Measurements from ENCODE around the gene SYP.

Gene SYP

DNA sequence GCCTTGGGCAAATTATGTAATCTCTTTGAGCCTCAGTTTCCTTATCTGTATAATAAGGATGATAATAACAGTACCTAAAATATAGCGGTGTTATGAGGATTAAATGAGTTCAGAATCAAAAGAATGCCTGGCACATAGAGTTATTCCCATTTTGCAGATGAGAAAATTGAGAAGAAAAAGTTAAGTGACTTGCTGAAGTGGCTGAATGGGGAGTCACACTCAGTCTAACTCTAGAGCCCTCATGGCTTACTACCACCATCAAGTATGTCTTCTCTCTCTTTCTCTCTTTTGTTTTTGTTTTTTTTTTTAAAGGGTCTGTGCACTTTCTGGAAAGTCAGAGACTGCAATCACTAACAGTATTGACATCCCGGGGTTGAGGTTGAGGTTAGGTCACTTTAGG lies 32.5 kb upstream of the SYP start:
- H3K9me3 ChIP-seq, result no peaks in the 10 kb centered on the region
- in situ Hi-C loops (cut with MboI; ENCODE audit: low sequenced_read_pairs), result no loop called here
- H3K4me3 ChIP-seq, result no peak overlapping the region
- H3K36me3 ChIP-seq (replicated peaks), result no peaks in the 10 kb centered on the region
- H3K27me3 ChIP-seq (ENCODE audit: low read depth), result no peaks in the 10 kb centered on the region
- no peak for DNase-seq (ENCODE audit: low spot score in 2 of 2)
- no peaks in the 10 kb centered on the region for H3K4me1 ChIP-seq

DNA sequence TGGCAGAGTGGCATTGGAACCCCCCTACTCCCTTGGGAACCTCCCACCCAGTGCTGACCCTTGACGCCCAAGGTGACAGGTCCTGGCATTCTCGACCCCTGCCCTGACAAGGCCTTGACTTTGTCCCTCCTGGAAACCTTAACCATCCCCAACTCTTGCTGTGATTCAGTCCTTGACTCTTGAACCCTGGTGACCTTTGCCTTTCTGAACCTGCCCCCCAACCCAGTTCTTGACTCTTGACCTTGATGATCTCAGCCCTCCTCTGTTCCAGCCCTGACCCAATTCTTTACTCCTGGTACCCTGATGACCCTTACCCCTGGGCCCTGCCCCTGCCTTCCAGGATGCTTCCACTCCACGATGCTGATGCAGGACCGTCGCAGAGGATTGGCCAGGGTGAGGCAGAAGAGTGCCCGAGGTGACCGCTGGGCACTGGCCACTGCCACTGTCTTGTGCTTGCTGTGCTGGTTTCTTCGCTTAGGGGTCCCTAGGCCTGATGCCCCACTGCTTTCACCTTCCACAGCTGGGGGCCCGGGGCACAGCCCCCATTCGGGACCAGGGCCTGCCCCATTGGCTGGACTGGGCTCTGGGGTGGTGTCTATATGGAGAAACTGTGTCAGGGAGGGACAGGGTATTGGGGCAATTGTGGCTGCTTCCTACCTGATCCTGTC lies 31.5 kb upstream of the SYP start:
- H3K27me3 ChIP-seq (ENCODE audit: low read depth), result no peaks in the 10 kb centered on the region
- no peaks in the 10 kb centered on the region for H3K36me3 ChIP-seq (replicated peaks)
- H3K4me3 ChIP-seq, result no peak overlapping the region
- no peaks in the 10 kb centered on the region for H3K4me1 ChIP-seq
- H3K9me3 ChIP-seq, result no peaks in the 10 kb centered on the region
- in situ Hi-C loops (cut with MboI; ENCODE audit: low sequenced_read_pairs), result no loop called here
- no peak for DNase-seq (ENCODE audit: low spot score in 2 of 2)

DNA sequence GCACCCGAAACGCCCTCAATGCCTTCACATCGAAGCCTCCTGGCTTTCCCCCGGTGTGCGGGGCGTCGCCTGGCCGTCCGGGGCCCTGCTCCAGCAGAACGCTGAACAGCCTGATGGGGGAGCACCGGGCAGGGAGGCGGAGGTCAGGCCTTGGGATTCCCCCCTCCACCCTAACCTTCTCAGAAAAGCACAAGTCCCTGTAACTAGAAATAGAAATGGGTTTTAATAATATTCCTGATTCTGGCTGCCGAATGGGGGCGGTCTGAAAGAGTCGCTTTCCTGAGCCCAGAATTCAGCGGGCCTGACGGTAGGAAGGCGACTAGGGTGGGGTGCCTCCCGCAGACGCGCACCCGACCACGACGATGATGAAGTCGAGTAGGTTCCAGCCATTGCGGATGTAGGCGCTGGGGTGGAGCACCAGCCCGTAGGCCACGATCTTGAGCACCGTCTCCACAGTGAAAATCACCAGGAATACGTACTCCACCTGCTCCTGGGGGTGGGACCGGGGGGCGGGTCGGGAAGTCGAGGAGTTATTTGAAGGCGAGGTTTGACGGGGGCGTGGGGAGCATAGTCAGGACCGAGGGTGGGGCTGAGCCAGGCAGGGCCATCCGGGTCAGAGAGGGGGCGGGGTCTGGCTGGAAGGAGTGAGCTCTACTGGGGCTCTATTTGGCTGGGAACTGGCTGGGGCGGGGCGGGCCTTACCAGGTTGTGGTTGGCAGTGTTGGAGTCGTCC lies 30.7 kb upstream of the SYP start:
- in situ Hi-C loops (cut with MboI; ENCODE audit: low sequenced_read_pairs), result no loop called here
- Histone ChIP-seq H3K27me3 (ENCODE audit: low read depth) (no peaks in the 10 kb centered on the region), H3K36me3 (replicated peaks) (no peaks in the 10 kb centered on the region), H3K9me3 (no peaks in the 10 kb centered on the region), H3K4me1 (no peaks in the 10 kb centered on the region), H3K4me3 (no peak overlapping the region)
- DNase-seq (ENCODE audit: low spot score in 2 of 2), result peak in 1 of 2 experiments; percentile 30

DNA sequence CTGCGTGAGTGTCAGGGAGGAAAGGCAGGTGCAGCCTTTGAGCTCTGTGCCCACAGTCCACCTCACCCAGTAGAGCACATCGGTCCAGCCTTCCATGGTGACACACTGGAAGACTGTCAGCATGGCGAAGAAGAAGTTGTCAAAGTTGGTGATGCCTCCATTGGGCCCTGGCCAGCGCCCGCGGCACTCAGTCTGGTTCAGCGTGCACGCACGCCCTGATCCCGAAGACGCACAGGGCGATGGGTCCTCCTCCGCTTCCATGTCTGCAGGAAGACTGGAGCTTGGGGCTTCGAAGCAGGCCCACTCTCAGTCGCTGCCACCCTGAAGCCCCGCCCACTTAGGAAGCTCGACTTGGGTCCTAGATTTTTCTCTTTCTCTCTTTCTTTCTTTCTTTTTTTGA lies 28.2 kb upstream of the SYP start:
- in situ Hi-C loops (cut with MboI; ENCODE audit: low sequenced_read_pairs), result no loop called here
- no peaks in the 10 kb centered on the region for H3K27me3 ChIP-seq (ENCODE audit: low read depth)

DNA sequence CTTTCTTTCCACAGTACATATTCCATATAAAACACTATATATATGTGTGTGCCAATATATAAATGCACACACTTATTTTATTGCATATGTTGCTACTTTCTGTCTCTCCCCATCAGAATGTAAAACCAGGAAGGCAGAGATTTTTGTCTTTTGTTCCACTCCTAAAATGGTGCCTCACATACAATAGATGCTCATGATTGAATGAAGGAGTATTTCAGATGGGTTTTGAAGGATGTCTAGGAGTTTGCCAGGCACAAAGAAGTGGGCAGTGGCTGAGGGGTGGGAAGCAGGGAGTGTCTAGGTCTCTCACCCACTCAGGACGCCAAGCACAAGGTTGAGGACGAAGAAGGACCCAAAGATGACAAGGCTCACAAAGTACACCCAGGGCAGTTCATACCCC lies 27.7 kb upstream of the SYP start:
- H3K36me3 ChIP-seq (replicated peaks), result no peaks in the 10 kb centered on the region
- H3K9me3 ChIP-seq, result no peaks in the 10 kb centered on the region
- in situ Hi-C loops (cut with MboI; ENCODE audit: low sequenced_read_pairs), result no loop called here
- no peak overlapping the region for H3K4me3 ChIP-seq
- no peaks in the 10 kb centered on the region for H3K4me1 ChIP-seq
- no peak for DNase-seq (ENCODE audit: low spot score in 2 of 2)
- no peaks in the 10 kb centered on the region for H3K27me3 ChIP-seq (ENCODE audit: low read depth)

More for the DNA sequence above, 28.2 kb upstream of the SYP start:
- DNase-seq (ENCODE audit: low spot score in 2 of 2), result no peak
- H3K4me1 ChIP-seq, result no peaks in the 10 kb centered on the region
- H3K4me3 ChIP-seq, result no peak overlapping the region
- no peaks in the 10 kb centered on the region for H3K9me3 ChIP-seq
- no peaks in the 10 kb centered on the region for H3K36me3 ChIP-seq (replicated peaks)

DNA sequence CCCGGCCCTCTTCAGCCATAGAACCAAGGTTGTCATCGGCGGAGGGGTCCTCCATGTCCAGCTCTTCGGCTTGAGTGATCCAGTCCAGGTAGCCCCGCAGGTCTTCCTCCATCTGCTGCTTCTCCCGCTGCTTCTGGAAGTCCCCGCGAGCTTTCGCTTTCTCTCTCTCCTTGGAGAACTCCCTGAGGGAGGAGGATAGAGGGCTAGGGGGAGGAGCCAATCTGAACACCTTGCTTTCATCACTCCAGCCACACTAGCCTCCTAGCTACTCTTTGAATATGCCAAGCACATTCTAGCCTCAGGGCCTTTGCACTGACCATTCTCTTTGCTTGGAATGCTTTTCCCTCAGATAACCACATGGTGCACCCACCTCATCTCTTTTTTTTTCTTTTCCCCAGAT lies 27.0 kb upstream of the SYP start:
- Histone ChIP-seq H3K9me3 (no peaks in the 10 kb centered on the region), H3K4me3 (no peak overlapping the region), H3K27me3 (ENCODE audit: low read depth) (no peaks in the 10 kb centered on the region), H3K36me3 (replicated peaks) (no peaks in the 10 kb centered on the region), H3K4me1 (no peaks in the 10 kb centered on the region)
- in situ Hi-C loops (cut with MboI; ENCODE audit: low sequenced_read_pairs), result no loop called here
- DNase-seq (ENCODE audit: low spot score in 2 of 2), result no peak

DNA sequence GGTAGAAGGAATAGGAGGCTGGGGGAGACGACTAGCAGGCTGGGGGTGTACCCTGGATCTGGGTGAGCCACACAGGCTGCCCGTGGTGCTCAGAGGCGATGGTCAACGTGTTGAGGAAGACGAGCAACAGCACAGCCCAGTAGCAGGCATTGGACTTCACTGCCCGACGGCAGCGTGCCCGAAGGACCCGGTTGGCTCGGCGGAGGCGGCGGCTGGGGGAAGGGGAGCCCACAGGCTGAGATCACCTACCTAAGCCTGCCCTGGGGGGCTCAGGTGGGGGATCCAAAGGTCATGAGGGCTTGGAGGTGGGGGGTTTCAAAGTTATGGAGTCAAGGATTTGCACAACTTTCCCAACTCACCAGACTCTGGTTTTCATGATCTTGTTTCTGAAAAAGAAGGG lies 25.9 kb upstream of the SYP start:
- Histone ChIP-seq H3K36me3 (replicated peaks) (no peaks in the 10 kb centered on the region), H3K27me3 (ENCODE audit: low read depth) (no peaks in the 10 kb centered on the region), H3K9me3 (no peaks in the 10 kb centered on the region), H3K4me1 (no peaks in the 10 kb centered on the region), H3K4me3 (no peak overlapping the region)
- DNase-seq (ENCODE audit: low spot score in 2 of 2), result no peak
- in situ Hi-C loops (cut with MboI; ENCODE audit: low sequenced_read_pairs), result no loop called here

DNA sequence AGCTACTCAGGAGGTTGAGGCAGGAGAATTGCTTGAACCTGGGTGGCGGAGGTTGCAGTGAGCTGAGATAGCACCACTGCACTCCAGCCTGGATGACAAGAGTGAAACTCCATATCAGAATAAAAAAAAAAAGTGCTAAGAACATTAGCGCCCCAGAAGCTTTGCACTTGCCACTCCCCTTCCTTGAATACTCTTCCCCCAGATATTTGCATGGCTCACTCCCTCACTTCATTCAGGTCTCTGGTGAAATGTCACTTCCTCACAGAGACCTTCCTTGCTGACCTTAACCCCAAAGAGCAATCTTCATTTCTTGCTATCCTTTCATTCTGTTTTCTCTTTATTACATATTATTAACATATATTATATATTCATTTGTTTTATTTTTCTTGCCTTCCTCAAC lies 21.9 kb upstream of the SYP start:
- H3K4me1 ChIP-seq, result no peaks in the 10 kb centered on the region
- H3K36me3 ChIP-seq (replicated peaks), result no peaks in the 10 kb centered on the region
- H3K27me3 ChIP-seq (ENCODE audit: low read depth), result no peaks in the 10 kb centered on the region
- no peak overlapping the region for H3K4me3 ChIP-seq
- DNase-seq (ENCODE audit: low spot score in 2 of 2), result no peak
- in situ Hi-C loops (cut with MboI; ENCODE audit: low sequenced_read_pairs), result no loop called here
- H3K9me3 ChIP-seq, result no peaks in the 10 kb centered on the region

DNA sequence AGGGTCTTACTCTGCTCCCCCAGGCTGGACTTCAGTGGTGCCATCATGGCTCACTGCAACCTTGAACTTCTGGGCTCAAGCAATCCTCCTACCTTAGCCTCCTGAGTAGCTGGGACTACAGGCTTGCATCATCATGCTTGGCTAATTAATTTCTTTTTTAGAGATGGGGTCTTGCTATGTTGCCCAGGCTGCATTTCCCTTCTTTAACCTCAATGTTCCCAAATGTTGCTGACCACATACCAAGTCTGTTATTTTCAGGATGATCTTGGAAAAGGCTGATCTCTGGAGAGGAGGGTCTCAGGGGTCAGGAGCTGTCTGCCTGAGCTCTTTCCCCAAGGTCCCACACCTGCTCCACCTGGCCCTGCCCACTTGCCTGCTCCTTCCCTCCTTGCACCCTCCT lies 20.1 kb upstream of the SYP start:
- in situ Hi-C loops (cut with MboI; ENCODE audit: low sequenced_read_pairs), result no loop called here
- H3K27me3 ChIP-seq (ENCODE audit: low read depth), result no peaks in the 10 kb centered on the region
- no peaks in the 10 kb centered on the region for H3K9me3 ChIP-seq
- no peak overlapping the region for H3K4me3 ChIP-seq
- H3K36me3 ChIP-seq (replicated peaks), result no peaks in the 10 kb centered on the region
- no peak for DNase-seq (ENCODE audit: low spot score in 2 of 2)
- no peaks in the 10 kb centered on the region for H3K4me1 ChIP-seq

DNA sequence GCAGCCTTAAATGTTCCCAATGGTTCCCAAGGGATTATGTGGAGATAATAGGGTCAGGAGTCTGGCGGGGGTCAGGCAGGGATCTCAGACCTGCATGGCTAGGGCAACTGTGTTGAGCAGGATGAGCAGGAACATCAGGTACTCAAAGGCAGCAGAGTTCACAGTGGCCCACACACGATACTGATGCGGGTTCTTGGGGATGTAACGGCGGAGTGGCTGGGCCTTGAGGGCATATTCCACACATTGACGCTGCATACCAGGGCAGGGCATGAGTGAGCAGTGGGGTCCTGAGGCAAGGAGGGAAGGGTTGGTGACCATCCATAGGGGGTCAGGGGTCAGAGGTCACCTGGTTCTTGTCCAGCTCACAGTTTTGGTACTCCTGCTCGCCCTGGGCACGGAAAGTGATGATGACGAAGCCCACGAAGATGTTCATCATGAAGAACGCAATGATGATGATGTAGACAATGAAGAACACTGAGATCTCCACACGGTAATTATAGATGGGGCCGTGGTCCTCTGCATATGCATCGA lies 15.1 kb upstream of the SYP start:
- no peak overlapping the region for H3K4me3 ChIP-seq
- H3K27me3 ChIP-seq (ENCODE audit: low read depth), result no peaks in the 10 kb centered on the region
- H3K9me3 ChIP-seq, result no peaks in the 10 kb centered on the region
- no peak for DNase-seq (ENCODE audit: low spot score in 2 of 2)
- in situ Hi-C loops (cut with MboI; ENCODE audit: low sequenced_read_pairs), result no loop called here
- H3K36me3 ChIP-seq (replicated peaks), result no peaks in the 10 kb centered on the region
- H3K4me1 ChIP-seq, result no peaks in the 10 kb centered on the region

DNA sequence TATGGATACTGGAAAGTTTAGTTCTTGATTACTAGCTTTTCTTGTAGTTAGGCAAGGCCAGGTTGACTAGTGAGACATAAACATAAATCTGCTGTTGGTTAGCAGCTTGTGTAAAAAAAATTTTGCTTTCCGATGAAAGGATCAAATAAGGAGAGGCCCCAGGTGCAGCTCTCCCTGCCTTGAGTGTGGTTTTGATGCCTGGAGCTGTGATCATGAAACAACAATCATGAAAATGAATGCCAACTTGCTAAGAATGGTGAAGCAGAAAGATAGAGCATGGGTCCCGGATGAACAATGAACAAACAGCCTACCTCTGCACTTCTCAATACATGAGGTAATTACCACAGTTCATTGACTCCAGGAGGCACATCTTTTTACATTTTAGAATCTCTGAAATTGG lies 14.4 kb upstream of the SYP start:
- Histone ChIP-seq H3K36me3 (replicated peaks) (no peaks in the 10 kb centered on the region), H3K9me3 (no peaks in the 10 kb centered on the region), H3K4me3 (no peak overlapping the region), H3K4me1 (no peaks in the 10 kb centered on the region), H3K27me3 (ENCODE audit: low read depth) (peaks cover 3% of the 10 kb centered on the region; the same call in 1 of the 2 replicates)
- in situ Hi-C loops (cut with MboI; ENCODE audit: low sequenced_read_pairs), result no loop called here
- no peak for DNase-seq (ENCODE audit: low spot score in 2 of 2)

DNA sequence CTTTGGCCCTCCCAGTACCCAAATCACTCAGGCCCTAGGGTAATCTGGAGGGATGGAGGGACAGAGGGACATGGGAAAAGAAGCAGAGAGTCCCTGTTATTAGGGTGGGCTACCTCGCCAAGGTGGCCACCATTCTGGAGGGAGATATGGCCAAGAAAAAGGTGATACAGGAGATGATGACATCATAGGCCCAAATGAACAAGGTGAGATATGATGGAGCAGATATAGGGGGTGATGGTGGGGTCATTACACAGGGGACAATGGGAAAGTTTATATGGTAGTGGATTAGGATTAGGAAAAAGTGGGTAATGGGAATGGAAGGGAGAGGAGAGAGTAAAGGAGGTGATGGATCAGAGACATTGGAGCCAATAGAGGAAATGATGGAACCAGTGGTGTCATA lies 12.9 kb upstream of the SYP start:
- in situ Hi-C loops (cut with MboI; ENCODE audit: low sequenced_read_pairs), result no loop called here
- no peaks in the 10 kb centered on the region for H3K36me3 ChIP-seq (replicated peaks)
- peaks cover 3% of the 10 kb centered on the region; the same call in 1 of the 2 replicates for H3K27me3 ChIP-seq (ENCODE audit: low read depth)
- H3K9me3 ChIP-seq, result no peaks in the 10 kb centered on the region
- no peak overlapping the region for H3K4me3 ChIP-seq
- DNase-seq (ENCODE audit: low spot score in 2 of 2), result no peak
- H3K4me1 ChIP-seq, result no peaks in the 10 kb centered on the region

DNA sequence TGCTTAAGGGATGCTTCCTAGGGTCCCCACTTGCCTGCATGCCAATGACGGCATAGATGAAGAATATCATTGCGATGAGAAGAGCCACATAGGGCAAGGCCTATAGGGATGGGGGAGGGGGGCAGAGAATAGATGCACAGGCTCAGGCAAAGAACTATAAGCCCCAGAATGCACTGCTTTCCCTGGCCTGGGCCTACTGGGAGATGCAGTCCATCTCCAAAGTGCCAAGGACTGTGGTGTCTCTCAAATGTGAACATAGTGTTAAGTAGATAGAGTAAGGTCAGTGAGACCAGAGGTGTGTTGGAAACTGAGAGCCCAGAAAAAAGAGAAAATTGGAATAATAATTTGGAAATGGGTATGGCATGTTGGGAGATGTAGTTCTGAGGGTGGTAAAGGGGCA lies 12.2 kb upstream of the SYP start:
- DNase-seq (ENCODE audit: low spot score in 2 of 2), result no peak
- in situ Hi-C loops (cut with MboI; ENCODE audit: low sequenced_read_pairs), result no loop called here
- peaks cover 3% of the 10 kb centered on the region; the same call in 1 of the 2 replicates for H3K27me3 ChIP-seq (ENCODE audit: low read depth)
- H3K4me3 ChIP-seq, result no peak overlapping the region
- H3K4me1 ChIP-seq, result no peaks in the 10 kb centered on the region
- H3K9me3 ChIP-seq, result no peaks in the 10 kb centered on the region
- H3K36me3 ChIP-seq (replicated peaks), result no peaks in the 10 kb centered on the region

DNA sequence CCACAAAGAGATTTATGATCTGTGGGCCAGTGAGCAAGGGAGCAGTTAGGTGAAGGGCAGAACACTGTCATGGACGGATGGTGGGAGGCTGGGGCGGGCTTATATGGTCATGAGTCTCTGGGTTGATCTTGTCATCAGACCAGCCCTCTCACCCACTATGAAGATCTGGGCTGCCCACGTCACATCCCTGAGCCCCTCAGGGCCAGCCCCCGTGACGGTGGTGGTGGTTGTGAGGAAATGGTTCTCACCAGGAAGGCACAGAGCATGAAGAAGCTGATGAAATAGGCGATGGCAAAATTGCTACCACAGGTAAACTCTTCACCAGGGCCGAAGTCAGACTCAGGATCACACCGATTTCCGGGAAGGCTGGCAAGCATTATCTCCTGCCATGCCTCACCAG lies 11.1 kb upstream of the SYP start:
- H3K36me3 ChIP-seq (replicated peaks), result no peaks in the 10 kb centered on the region
- H3K27me3 ChIP-seq (ENCODE audit: low read depth), result peaks cover 3% of the 10 kb centered on the region; the same call in 1 of the 2 replicates
- H3K4me3 ChIP-seq, result no peak overlapping the region
- in situ Hi-C loops (cut with MboI; ENCODE audit: low sequenced_read_pairs), result no loop called here
- DNase-seq (ENCODE audit: low spot score in 2 of 2), result no peak
- H3K9me3 ChIP-seq, result no peaks in the 10 kb centered on the region
- no peaks in the 10 kb centered on the region for H3K4me1 ChIP-seq

Measured in HAP-1 (cell line).